ENCODE results near the gene TEAD4. TPM values are rescaled to one million over a fixed set of nuclear protein-coding genes. Genes with fewer than 3 reads are reported as not detected.

TEAD4 gene
- total and polyA plus RNA-seq, 8 donors, result 17.4 to 43.8 (median 29.5) TPM

DNA sequence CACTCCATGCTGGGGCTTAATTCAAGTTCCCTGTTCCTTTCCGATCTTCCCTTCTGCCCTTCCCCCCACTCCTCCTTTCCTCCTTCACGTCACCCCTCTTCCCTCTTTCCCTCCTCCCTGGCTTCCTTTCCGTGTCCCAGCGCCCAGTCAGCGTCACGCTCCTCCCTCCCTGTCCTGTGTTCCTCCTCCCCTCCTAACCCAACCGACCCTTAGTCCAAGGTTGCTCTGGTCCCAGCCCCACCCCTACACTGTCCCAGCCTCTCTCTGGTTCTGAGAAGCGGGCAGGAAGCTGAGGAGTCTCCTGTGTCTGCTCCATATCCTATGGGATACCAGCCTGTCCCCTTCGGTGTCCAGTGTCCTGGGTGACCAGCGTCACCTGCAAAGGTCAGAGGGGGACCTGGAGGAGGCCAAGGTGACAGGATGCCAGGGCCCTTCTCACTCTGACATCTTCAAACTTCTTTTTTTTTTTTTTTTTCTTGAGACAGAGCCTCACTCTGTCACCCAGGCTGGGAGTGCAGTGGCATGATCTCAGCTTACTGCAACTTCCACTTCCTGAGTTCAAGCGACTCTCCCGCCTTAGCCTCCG is 61.7 kb downstream of the TEAD4 start:
- DNase-seq (peak in 1 of 6 donors; percentile 15), ATAC-seq (no peak), FAIRE-seq (no peak)
- no peaks in the 10 kb centered on the region for H3K27me3 ChIP-seq
- intact Hi-C loops (cut with DNase I), result no loop called here
- TF ChIP-seq, protein P1, sequence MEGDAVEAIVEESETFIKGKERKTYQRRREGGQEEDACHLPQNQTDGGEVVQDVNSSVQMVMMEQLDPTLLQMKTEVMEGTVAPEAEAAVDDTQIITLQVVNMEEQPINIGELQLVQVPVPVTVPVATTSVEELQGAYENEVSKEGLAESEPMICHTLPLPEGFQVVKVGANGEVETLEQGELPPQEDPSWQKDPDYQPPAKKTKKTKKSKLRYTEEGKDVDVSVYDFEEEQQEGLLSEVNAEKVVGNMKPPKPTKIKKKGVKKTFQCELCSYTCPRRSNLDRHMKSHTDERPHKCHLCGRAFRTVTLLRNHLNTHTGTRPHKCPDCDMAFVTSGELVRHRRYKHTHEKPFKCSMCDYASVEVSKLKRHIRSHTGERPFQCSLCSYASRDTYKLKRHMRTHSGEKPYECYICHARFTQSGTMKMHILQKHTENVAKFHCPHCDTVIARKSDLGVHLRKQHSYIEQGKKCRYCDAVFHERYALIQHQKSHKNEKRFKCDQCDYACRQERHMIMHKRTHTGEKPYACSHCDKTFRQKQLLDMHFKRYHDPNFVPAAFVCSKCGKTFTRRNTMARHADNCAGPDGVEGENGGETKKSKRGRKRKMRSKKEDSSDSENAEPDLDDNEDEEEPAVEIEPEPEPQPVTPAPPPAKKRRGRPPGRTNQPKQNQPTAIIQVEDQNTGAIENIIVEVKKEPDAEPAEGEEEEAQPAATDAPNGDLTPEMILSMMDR (IDR thresholded peaks at IDR 0.05), result no peak
- WGBS, 2 donors, result 89 to 91% methylated on average over 13 of the region's 13 CpGs
- H3K4me1 ChIP-seq, result no peaks in the 10 kb centered on the region
- H3K9me3 ChIP-seq, result no peaks in the 10 kb centered on the region
- no peak overlapping the region for H3K4me3 ChIP-seq
- H3K27ac ChIP-seq, result no peak overlapping the region
- peaks cover 0 to 7% (median 0%) of the 10 kb centered on the region in 3 donors for H3K36me3 ChIP-seq

DNA sequence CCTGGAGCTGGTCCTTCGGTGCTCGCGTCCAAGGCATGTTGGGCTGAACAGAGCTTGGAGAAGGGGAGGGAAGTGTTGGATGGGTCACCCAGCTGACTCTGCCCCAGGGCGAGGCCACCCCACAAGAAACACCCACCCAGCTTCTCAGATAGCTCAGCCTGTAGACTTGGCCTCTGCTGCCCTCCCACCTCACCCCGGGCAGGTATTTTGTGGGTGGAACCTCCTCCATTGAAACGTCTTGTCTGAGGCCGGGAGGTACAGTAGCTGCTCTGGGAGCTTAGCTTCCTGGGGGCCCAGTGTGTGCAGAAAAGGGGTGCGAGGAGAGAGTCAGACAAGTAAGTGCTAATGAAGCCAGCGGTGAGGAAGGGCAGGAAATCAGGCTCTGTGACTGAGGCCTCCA is 63.2 kb downstream of the TEAD4 start:
- TF ChIP-seq, protein P1 (IDR thresholded peaks at IDR 0.05), result no peak
- DNase-seq, result peak in 1 of 6 donors; percentile 11
- Histone ChIP-seq H3K27me3 (no peaks in the 10 kb centered on the region), H3K4me1 (no peaks in the 10 kb centered on the region), H3K4me3 (no peak overlapping the region), H3K27ac (no peak overlapping the region), H3K36me3 (peaks cover 0 to 7% (median 0%) of the 10 kb centered on the region in 3 donors), H3K9me3 (no peaks in the 10 kb centered on the region)
- intact Hi-C loops (cut with DNase I), result no loop called here
- no peak for FAIRE-seq
- WGBS, 2 donors, result 95 to 98% methylated on average over 9 of the region's 9 CpGs
- no peak for ATAC-seq

DNA sequence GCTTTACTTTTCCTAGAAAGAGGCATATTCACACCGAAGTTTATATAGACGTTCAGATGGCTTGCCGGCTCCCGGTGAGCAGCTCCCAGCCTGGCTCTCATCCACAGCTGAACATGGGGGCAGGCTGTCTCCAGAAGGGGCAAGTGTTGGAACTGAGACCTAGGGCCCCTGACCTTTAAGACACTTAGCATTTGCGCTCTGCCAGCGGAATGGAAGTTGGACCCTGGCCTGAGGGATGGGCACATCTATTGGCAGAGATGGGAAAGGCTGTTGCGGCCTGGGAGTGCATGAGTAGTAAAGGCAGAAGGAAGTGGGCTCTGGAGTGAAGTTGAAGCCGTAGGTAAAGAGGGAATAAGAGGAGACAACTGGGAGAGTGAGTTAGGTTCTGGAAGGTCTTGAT is 63.8 kb downstream of the TEAD4 start:
- no peak overlapping the region for H3K4me3 ChIP-seq
- peaks cover 0 to 7% (median 0%) of the 10 kb centered on the region in 3 donors for H3K36me3 ChIP-seq
- TF ChIP-seq, protein P1 (IDR thresholded peaks at IDR 0.05), result no peak
- no peaks in the 10 kb centered on the region for H3K27me3 ChIP-seq
- no peak overlapping the region for H3K27ac ChIP-seq
- no peak for FAIRE-seq
- DNase-seq, result no peak
- no peak for ATAC-seq
- H3K9me3 ChIP-seq, result no peaks in the 10 kb centered on the region
- H3K4me1 ChIP-seq, result no peaks in the 10 kb centered on the region
- 89 to 90% methylated on average over 8 of the region's 8 CpGs for WGBS, 2 donors
- intact Hi-C loops (cut with DNase I), result no loop called here

DNA sequence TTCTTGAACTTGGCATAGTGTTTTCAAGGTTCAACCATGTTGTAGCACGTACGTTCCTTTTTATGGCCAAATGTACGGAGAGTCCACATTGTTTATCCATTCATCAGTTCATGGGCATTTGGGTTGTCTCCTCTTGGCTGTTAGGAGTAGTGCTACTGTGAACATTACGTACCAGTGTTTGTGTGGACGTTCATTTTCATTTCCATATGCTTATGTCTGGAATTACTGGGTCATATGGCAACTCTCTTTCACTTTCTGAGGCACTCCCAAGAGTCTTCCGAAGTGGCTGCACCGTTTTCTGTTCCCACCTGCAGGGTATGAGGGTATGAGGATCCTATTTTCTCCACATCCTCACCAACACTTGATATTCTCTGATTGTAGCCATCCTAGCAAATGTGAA is 68.9 kb downstream of the TEAD4 start:
- WGBS, 2 donors, result 80 to 81% methylated on average over 7 of the region's 7 CpGs
- no peaks in the 10 kb centered on the region for H3K9me3 ChIP-seq
- FAIRE-seq (no peak), DNase-seq (no peak), ATAC-seq (no peak)
- TF ChIP-seq, protein P1 (IDR thresholded peaks at IDR 0.05), result no peak
- peaks cover 0 to 11% (median 9%) of the 10 kb centered on the region in 3 donors for H3K4me1 ChIP-seq
- intact Hi-C loops (cut with DNase I), result no loop called here
- no peak overlapping the region for H3K4me3 ChIP-seq
- no peaks in the 10 kb centered on the region for H3K36me3 ChIP-seq
- H3K27ac ChIP-seq, result no peak overlapping the region
- no peaks in the 10 kb centered on the region for H3K27me3 ChIP-seq

DNA sequence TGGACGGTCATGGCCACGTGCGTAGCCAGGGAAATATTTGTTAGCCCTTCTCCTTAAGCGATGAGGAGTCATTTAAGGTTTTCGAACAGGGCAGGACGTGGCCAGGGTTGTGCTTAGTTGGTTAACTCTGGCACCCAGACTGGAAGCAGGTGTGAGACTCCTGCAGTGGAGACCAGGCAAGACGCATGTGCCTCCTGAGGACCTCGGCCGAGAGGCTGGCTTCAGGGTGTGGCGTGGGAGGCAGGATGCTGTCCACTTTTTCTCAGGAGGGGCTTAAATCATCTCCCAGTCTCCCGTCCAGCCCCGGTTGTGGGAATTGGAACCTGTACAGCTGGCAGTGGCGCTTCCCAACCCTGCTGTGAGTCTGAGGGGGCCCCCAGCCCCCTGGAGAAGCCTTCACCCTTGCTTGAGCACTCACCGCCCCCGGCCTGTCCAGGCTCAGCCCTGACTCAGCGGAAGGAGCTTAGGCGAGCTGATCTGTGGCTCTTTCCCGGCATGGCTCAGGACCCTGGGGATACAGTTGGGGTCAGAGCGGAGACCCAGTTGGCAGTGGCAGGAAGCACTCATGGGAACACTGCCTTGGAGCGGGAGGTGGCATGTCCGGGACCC is 71.7 kb downstream of the TEAD4 start:
- H3K27me3 ChIP-seq, result no peaks in the 10 kb centered on the region
- H3K9me3 ChIP-seq, result no peaks in the 10 kb centered on the region
- FAIRE-seq (no peak), ATAC-seq (no peak), DNase-seq (peak in 1 of 6 donors; percentile 60)
- H3K4me3 ChIP-seq, result no peak overlapping the region
- H3K36me3 ChIP-seq, result no peaks in the 10 kb centered on the region
- TF ChIP-seq, protein P1 (IDR thresholded peaks at IDR 0.05), result no peak
- WGBS, 2 donors, result 78 to 81% methylated on average over 21 of the region's 21 CpGs
- peaks cover 0 to 18% (median 11%) of the 10 kb centered on the region in 3 donors for H3K4me1 ChIP-seq
- H3K27ac ChIP-seq, result peak overlapping the region in 1 of 4 donors; percentile 5
- intact Hi-C loops (cut with DNase I), result loop anchor here in 1 of 3 donors (10.0 kb wide), 1 partner anchor 176 kb away; the partner anchor contains the start of gene TEX52
